Lower leg skin (tissue), 3 donors: Measurements from ENCODE around the gene CREBBP.

ENCODE experiments used
- CTCF ChIP-seq, 3 donors: fragments of 450-650 bp; IDR thresholded peaks; one replicate each; pipeline ENCODE4 v1.5.1; 2016; ENCODE audit warnings: antibody characterized with exemption in 3 of 3, mild to moderate bottlenecking in 3 of 3, moderate library complexity in 2 of 3
- POLR2A ChIP-seq, 2 donors: fragments of 450-650 bp; IDR thresholded peaks; one replicate each; pipeline ENCODE4 v1.6.1; 2016 to 2017; ENCODE audit warnings: antibody characterized with exemption in 2 of 2, mild to moderate bottlenecking in 1 of 2, moderate library complexity in 1 of 2

- TF ChIP-seq CTCF (IDR thresholded peaks at IDR 0.05) (no peak), POLR2A (IDR thresholded peaks at IDR 0.05) (no peak)
Measured at GRCh38 chr16:3725276-3725675, 155.2 kb downstream of the CREBBP start.
